Neural cell (in vitro differentiated cells): ENCODE results near the gene ANKRD31. TPM values are rescaled to one million over a fixed set of nuclear protein-coding genes. Genes with fewer than 3 reads are reported as not detected.

Experiments used
- H2AFZ ChIP-seq: fragments of 200-600, 300-800 bp; sonication (generic), shearing (Covaris generic); 2 replicates; pipeline ENCODE4 v1.6.0; 2014; ENCODE audit warnings: low read depth, mild to moderate bottlenecking, antibody characterized with exemption, low read length, moderate library complexity
- H3F3A ChIP-seq: fragments of 200-600 bp; shearing (Covaris generic); 2 replicates; pipeline ENCODE4 v1.6.1; 2016; ENCODE audit warnings: mild to moderate bottlenecking, moderate library complexity, mixed read lengths, antibody characterized with exemption, low read length; ENCODE audit not compliant: insufficient read depth, poor library complexity, severe bottlenecking
- H3K27ac ChIP-seq: fragments of 200-600, 300-800 bp; sonication (generic), shearing (Covaris generic); 2 replicates; pipeline ENCODE4 v1.5.1; 2014; ENCODE audit warnings: mild to moderate bottlenecking, low read length, moderate library complexity
- H3K27me3 ChIP-seq: fragments of 300-800, 200-600 bp; sonication (generic), shearing (Covaris generic); 2 replicates; pipeline ENCODE4 v1.6.0; 2014; ENCODE audit warnings: mild to moderate bottlenecking, low read depth, low read length, moderate library complexity; ENCODE audit not compliant: insufficient read depth
- H3K36me3 ChIP-seq: fragments of 300-800, 200-600 bp; sonication (generic), shearing (Covaris generic); 2 replicates; pipeline ENCODE4 v1.5.1; 2014; ENCODE audit warnings: mild to moderate bottlenecking, antibody characterized with exemption, low read length, moderate library complexity; ENCODE audit not compliant: insufficient read depth
- H3K4me2 ChIP-seq: fragments of 300-800, 200-600 bp; sonication (generic), shearing (Covaris generic); 2 replicates; pipeline ENCODE4 v1.6.0; 2014; ENCODE audit warnings: mild to moderate bottlenecking, low read length
- H3K4me3 ChIP-seq: fragments of 300-800, 200-600 bp; sonication (generic), shearing (Covaris generic); 2 replicates; pipeline ENCODE4 v1.5.1; 2014; ENCODE audit warnings: mild to moderate bottlenecking, low read length, moderate library complexity
- H3K79me2 ChIP-seq: fragments of 200-600 bp; shearing (Covaris generic); replicated peaks from 2 replicates; pipeline ENCODE4 v1.6.0; 2014; ENCODE audit warnings: mild to moderate bottlenecking, low read length, moderate library complexity; ENCODE audit not compliant: insufficient read depth
- H3K9ac ChIP-seq: fragments of 300-800, 200-600 bp; sonication (generic), shearing (Covaris generic); 2 replicates; pipeline ENCODE4 v1.6.1; 2016; ENCODE audit warnings: mild to moderate bottlenecking, low read length, mixed read lengths
- H3K9me2 ChIP-seq: fragments of 200-600 bp; shearing (Covaris generic); 2 replicates; pipeline ENCODE4 v1.6.1; 2016; ENCODE audit warnings: mild to moderate bottlenecking, low read length, mixed read lengths; ENCODE audit not compliant: insufficient read depth
- H3K9me3 ChIP-seq: fragments of 200-600, 300-800 bp; sonication (generic), shearing (Covaris generic); 2 replicates; pipeline ENCODE4 v1.6.1; 2016; ENCODE audit warnings: mild to moderate bottlenecking, mixed run types, low read length, moderate library complexity, mixed read lengths
- H4K20me1 ChIP-seq: fragments of 200-600 bp; shearing (Covaris generic); 2 replicates; pipeline ENCODE4 v1.6.1; 2016; ENCODE audit warnings: mild to moderate bottlenecking, mixed run types; ENCODE audit not compliant: insufficient read depth
- CTCF ChIP-seq: fragments of 450-650 bp; IDR thresholded peaks from 2 replicates; pipeline ENCODE4 v1.5.1; 2014; ENCODE audit warnings: antibody characterized with exemption, mild to moderate bottlenecking, moderate library complexity; ENCODE audit not compliant: poor library complexity, severe bottlenecking
- EP300 ChIP-seq: fragments of 450-650 bp; conservative IDR thresholded peaks from 2 replicates; pipeline ENCODE4 v1.6.1; 2014; ENCODE audit warnings: antibody characterized with exemption, mild to moderate bottlenecking, moderate library complexity; ENCODE audit not compliant: poor library complexity, severe bottlenecking
- EZH2 ChIP-seq: fragments of 200-600, 300-800 bp; shearing (Covaris generic), sonication (generic); IDR thresholded peaks from 2 replicates; pipeline ENCODE4 v1.6.1; 2014; ENCODE audit warnings: antibody characterized with exemption, low read length, borderline replicate concordance, mild to moderate bottlenecking; ENCODE audit not compliant: insufficient read depth, poor library complexity, severe bottlenecking
- MXI1 ChIP-seq: fragments of 450-650 bp; conservative IDR thresholded peaks from 2 replicates; pipeline ENCODE4 v1.6.1; 2014; ENCODE audit warnings: antibody characterized with exemption, mild to moderate bottlenecking; ENCODE audit not compliant: poor library complexity, severe bottlenecking
- POLR2AphosphoS5 ChIP-seq: IDR thresholded peaks from 2 replicates; pipeline ENCODE4 v1.6.1; 2012
- RAD21 ChIP-seq: fragments of 450-650 bp; conservative IDR thresholded peaks from 2 replicates; pipeline ENCODE4 v1.6.1; 2014; ENCODE audit warnings: antibody characterized with exemption, mild to moderate bottlenecking, moderate library complexity
- REST ChIP-seq: IDR thresholded peaks from 2 replicates; pipeline ENCODE4 v1.6.1; 2012; ENCODE audit warnings: borderline replicate concordance
- SMC3 ChIP-seq: fragments of 450-650 bp; conservative IDR thresholded peaks from 2 replicates; pipeline ENCODE4 v1.6.1; 2014; ENCODE audit warnings: antibody characterized with exemption, mild to moderate bottlenecking, moderate library complexity; ENCODE audit not compliant: poor library complexity
- TAF1 ChIP-seq: IDR thresholded peaks from 2 replicates; pipeline ENCODE4 v1.6.1; 2012; ENCODE audit warnings: low read depth
- polyA plus RNA-seq: library from polyadenylated mRNA; depleted of rRNA; stranded (reverse); fragments of >200 nt; gene quantifications from 2 replicates; pipeline ENCODE4 v1.2.3, GENCODE V29; 2014

The ANKRD31 gene
- polyA plus RNA-seq, 1 donor from 2014 or later = 0.62 TPM

GRCh38 chr5:75055727-75056144 is 180.9 kb downstream of the ANKRD31 start:
- H3K27ac ChIP-seq = no peak overlapping the region
- no peaks in the 10 kb centered on the region for H3F3A ChIP-seq
- H4K20me1 ChIP-seq = no peaks in the 10 kb centered on the region
- no peaks in the 10 kb centered on the region for H3K9me3 ChIP-seq
- TF ChIP-seq MXI1 (no peak), EP300 (no peak), POLR2AphosphoS5 (no peak)
- H3K36me3 ChIP-seq = no peaks in the 10 kb centered on the region
- no peaks in the 10 kb centered on the region for H3K79me2 ChIP-seq
- H3K9me2 ChIP-seq = no peaks in the 10 kb centered on the region
- no peak overlapping the region for H3K4me3 ChIP-seq
- peaks cover 48% of the 10 kb centered on the region for H3K27me3 ChIP-seq
- H3K9ac ChIP-seq = no peak overlapping the region
- no peak overlapping the region for H2AFZ ChIP-seq
- no peak overlapping the region for H3K4me2 ChIP-seq

- Histone ChIP-seq H4K20me1 (no peaks in the 10 kb centered on the region), H3K4me2 (peak overlapping the region; percentile 54), H3K27me3 (peaks cover 49% of the 10 kb centered on the region), H2AFZ (no peak overlapping the region), H3K79me2 (no peaks in the 10 kb centered on the region), H3K27ac (no peak overlapping the region), H3F3A (no peaks in the 10 kb centered on the region), H3K9me2 (no peaks in the 10 kb centered on the region), H3K9me3 (no peaks in the 10 kb centered on the region), H3K36me3 (no peaks in the 10 kb centered on the region), H3K4me3 (peak overlapping the region; percentile 72), H3K9ac (no peak overlapping the region)
- TF ChIP-seq TAF1 (no peak), SMC3 (no peak), POLR2AphosphoS5 (no peak), EP300 (no peak), CTCF (no peak), EZH2 (no peak), RAD21 (no peak), MXI1 (no peak), REST (no peak)
Observed at GRCh38 chr5:75054134-75054930, 182.3 kb downstream of the ANKRD31 start.
